Measurements from ENCODE around the gene GFRA1. TPM values are rescaled to one million over a fixed set of nuclear protein-coding genes. Genes with fewer than 3 reads are reported as not detected.

GFRA1 gene
- total and polyA plus RNA-seq, 2 of the 8 experiments (the other 6 are each of a cell fraction or from before 2014, with no cell fraction given): 1.1 to 2.0 TPM

DNA sequence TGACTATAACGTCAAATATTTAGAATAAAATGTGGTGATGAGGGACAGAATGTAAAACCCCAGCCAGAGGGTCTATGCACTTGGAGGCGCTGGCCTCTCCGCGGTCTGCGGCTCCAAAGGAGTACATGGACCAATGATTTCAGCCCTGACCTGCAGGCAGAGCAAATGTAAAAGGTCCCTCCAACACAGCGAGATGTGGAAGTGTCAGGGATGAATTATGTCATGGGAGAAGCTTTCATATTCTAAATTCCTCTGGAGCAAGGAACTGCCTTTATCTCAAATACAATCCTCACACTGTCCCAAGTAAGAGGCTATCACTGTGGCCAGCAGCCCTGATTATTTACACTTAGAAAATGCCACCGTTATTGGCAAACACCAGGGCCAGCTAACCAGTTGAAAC, 139.4 kb downstream of the GFRA1 start:
- Histone ChIP-seq H3K27ac (ENCODE audit: low read depth, low read length) (no peak overlapping the region), H3K4me1 (replicated peaks in 1 of 4; ENCODE audit: control insufficient read depth in 3 of 4, insufficient read depth in 4 of 4, low read length in 3 of 4) (peaks cover 0 to 4% (median 0%) of the 10 kb centered on the region in 4 experiments; a peak in 2 of 7 replicates)
- POLR2A ChIA-PET (ENCODE audit: partially characterized antibody): no interaction called here

More for the DNA sequence above, 139.4 kb downstream of the GFRA1 start:
- 76% methylated on average over 7 of the region's 7 CpGs; no CpG with 5 or more reads in 1 of the 2 experiments for WGBS, 2 experiments (ENCODE audit: extremely low coverage in 1 of 2, insufficient coverage in 1 of 2, insufficient read length in 1 of 2, insufficient replicate concordance in 2 of 2, low coverage in 1 of 2, low lambda C conversion rate in 2 of 2, missing lambda C conversion rate in 1 of 2)
- Histone ChIP-seq H2BK120ac (replicated peaks; ENCODE audit: low read depth, low read length) (no peak overlapping the region), H3K9ac (replicated peaks in 1 of 4; ENCODE audit: extremely low read depth in 1 of 4, low read depth in 3 of 4, low read length in 3 of 4) (no peak overlapping the region), H4K5ac (ENCODE audit: insufficient read length, low read depth, low read length) (no peak overlapping the region), H2BK12ac (ENCODE audit: low read depth, low read length) (no peak overlapping the region), H3K14ac (ENCODE audit: insufficient read length) (no peak overlapping the region), H4K8ac (ENCODE audit: extremely low read depth, insufficient read depth, low read length) (no peak overlapping the region), H3K9me3 (ENCODE audit: insufficient read depth in 2 of 2, low read depth in 1 of 2, low read length in 1 of 2) (no peaks in the 10 kb centered on the region), H4K91ac (replicated peaks; ENCODE audit: insufficient read length, low read length) (no peak overlapping the region), H4K20me1 (replicated peaks in 1 of 2; ENCODE audit: control insufficient read depth in 1 of 2, insufficient read depth in 2 of 2, low read length in 2 of 2) (no peaks in the 10 kb centered on the region), H3K4me2 (ENCODE audit: insufficient read depth in 1 of 2, low read depth in 2 of 2, low read length in 2 of 2) (no peak overlapping the region), H3K23me2 (ENCODE audit: low read depth, low read length) (no peaks in the 10 kb centered on the region), H3K27me3 (replicated peaks in 1 of 4; ENCODE audit: control insufficient read depth in 3 of 4, extremely low read depth in 1 of 4, insufficient read depth in 3 of 4, low read length in 3 of 4) (no peaks in the 10 kb centered on the region), H3K23ac (ENCODE audit: insufficient read length) (no peak overlapping the region), H3K79me2 (ENCODE audit: control insufficient read depth in 1 of 2, insufficient read depth in 2 of 2, low read length in 2 of 2) (no peaks in the 10 kb centered on the region), H2AK5ac (ENCODE audit: low read depth, low read length) (no peak overlapping the region), H2AFZ (ENCODE audit: low read length) (no peak overlapping the region), H2BK15ac (ENCODE audit: low read length) (no peak overlapping the region), H3K18ac (ENCODE audit: extremely low read depth, low read length) (no peak overlapping the region), H3K4ac (replicated peaks; ENCODE audit: insufficient read length, low read depth, low read length) (no peak overlapping the region), H2BK5ac (ENCODE audit: low read depth, low read length) (no peak overlapping the region), H2BK20ac (ENCODE audit: low read length) (no peak overlapping the region), H3K56ac (replicated peaks; ENCODE audit: insufficient read length, low read depth, low read length) (no peak overlapping the region), H3K4me3 (ENCODE audit: extremely low read depth in 1 of 4, insufficient read depth in 2 of 4, low read depth in 3 of 4, low read length in 4 of 4) (no peak overlapping the region), H3K36me3 (ENCODE audit: control insufficient read depth in 2 of 4, insufficient read depth in 4 of 4, low read length in 3 of 4) (no peaks in the 10 kb centered on the region), H3K79me1 (ENCODE audit: low read depth, low read length) (no peaks in the 10 kb centered on the region)
- no peak for DNase-seq (ENCODE audit: low read depth in 1 of 2, low spot score in 2 of 2)
- no peak for FAIRE-seq
- CTCF ChIA-PET (ENCODE audit: partially characterized antibody): interaction anchor here (0.8 to 2.1 kb wide), 4 partner anchors 9 to 155 kb away, joined by 3 to 6 read pairs (median 4); no protein-coding TSS in a partner anchor
- no peak for TF ChIP-seq USF2 (IDR thresholded peaks at IDR 0.05; ENCODE audit: low read length)
- no peak for TF ChIP-seq TBP (IDR thresholded peaks at IDR 0.05; ENCODE audit: low read depth, low read length)
- TF ChIP-seq BACH1 (IDR thresholded peaks at IDR 0.05; ENCODE audit: low read length): no peak
- TF ChIP-seq GTF2F1 (IDR thresholded peaks at IDR 0.05; ENCODE audit: borderline replicate concordance, low read depth, low read length): no peak
- TF ChIP-seq SUZ12 (IDR thresholded peaks at IDR 0.05; ENCODE audit: low read length): no peak
- TF ChIP-seq RFX5 (IDR thresholded peaks at IDR 0.05; ENCODE audit: borderline replicate concordance, low read depth, low read length): no peak
- TF ChIP-seq CHD2 (IDR thresholded peaks at IDR 0.05; ENCODE audit: low read length): no peak
- TF ChIP-seq EGR1 (IDR thresholded peaks at IDR 0.05; ENCODE audit: borderline replicate concordance, low read depth, low read length): no peak
